NCI-H1436 treated with DMSO at 0.1 percent for 48 hours (cell line): ENCODE measurements around the gene PLPP3.

Experiments used
- DNase-seq: peaks from one replicate; lab custom pipeline; 2025; lab: John Stamatoyannopoulos, UW

PLPP3 gene

GRCh38 chr1:56576880-56577405, 2.4 kb downstream of the PLPP3 start:
- DNase-seq: no peak

GRCh38 chr1:56575865-56576264, 3.5 kb downstream of the PLPP3 start:
- no peak for DNase-seq

GRCh38 chr1:56574794-56575193, 4.6 kb downstream of the PLPP3 start:
- DNase-seq: no peak

GRCh38 chr1:56573311-56573710, 6.1 kb downstream of the PLPP3 start:
- DNase-seq: no peak

- DNase-seq: no peak
Observed at GRCh38 chr1:56572334-56573050, 6.9 kb downstream of the PLPP3 start.

- no peak for DNase-seq
Observed at GRCh38 chr1:56571448-56571847, 7.9 kb downstream of the PLPP3 start.

GRCh38 chr1:56570924-56571372, 8.4 kb downstream of the PLPP3 start:
- DNase-seq: no peak

GRCh38 chr1:56569661-56570060, 9.7 kb downstream of the PLPP3 start:
- no peak for DNase-seq

- no peak for DNase-seq
Observed at GRCh38 chr1:56566994-56567393, 12.4 kb downstream of the PLPP3 start.

GRCh38 chr1:56566061-56566744, 13.2 kb downstream of the PLPP3 start:
- DNase-seq: no peak

GRCh38 chr1:56564615-56565014, 14.7 kb downstream of the PLPP3 start:
- DNase-seq: no peak

- DNase-seq: no peak
Observed at GRCh38 chr1:56563568-56563967, 15.8 kb downstream of the PLPP3 start.

GRCh38 chr1:56562891-56563452, 16.4 kb downstream of the PLPP3 start:
- DNase-seq: no peak

- DNase-seq: no peak
Observed at GRCh38 chr1:56561227-56562019, 17.9 kb downstream of the PLPP3 start.

GRCh38 chr1:56557746-56558145, 21.6 kb downstream of the PLPP3 start:
- DNase-seq: no peak

- DNase-seq: no peak
Observed at GRCh38 chr1:56555448-56555847, 23.9 kb downstream of the PLPP3 start.

- no peak for DNase-seq
Observed at GRCh38 chr1:56553046-56553445, 26.3 kb downstream of the PLPP3 start.

GRCh38 chr1:56552349-56552748, 27.0 kb downstream of the PLPP3 start:
- DNase-seq: no peak

- no peak for DNase-seq
Observed at GRCh38 chr1:56551691-56552090, 27.7 kb downstream of the PLPP3 start.

GRCh38 chr1:56550859-56551188, 28.5 kb downstream of the PLPP3 start:
- no peak for DNase-seq

- DNase-seq: no peak
Observed at GRCh38 chr1:56550138-56550858, 29.1 kb downstream of the PLPP3 start.

- DNase-seq: no peak
Observed at GRCh38 chr1:56548571-56548970, 30.8 kb downstream of the PLPP3 start.
